MCF 10A (cell line): Measurements from ENCODE around the gene TPST1. TPM values are rescaled to one million over a fixed set of nuclear protein-coding genes. Genes with fewer than 3 reads are reported as not detected.

Experiments used
- BruUV-seq: library from RNA; stranded (reverse); fragments of 400-500 nt; replicated peaks from 2 replicates; lab custom pipeline; 2021; lab: Mats Ljungman, UMichigan
- CTCF ChIA-PET: fragments of 300-600 bp; sonication (Branson Sonifier 250); formaldehyde crosslinking; extraction: SDS; loops from one replicate; lab custom pipeline; 2021; ENCODE audit warnings: antibody characterized with exemption, inconsistent platforms; lab: Yijun Ruan, JAX
- POLR2A ChIA-PET: fragments of 300-600, 350-650 bp; sonication (Branson Sonifier 250); formaldehyde crosslinking; extraction: SDS; loops from one replicate; lab custom pipeline; 2020; ENCODE audit warnings: antibody characterized with exemption, inconsistent platforms; lab: Yijun Ruan, JAX
- DNase-seq: peaks from one replicate; pipeline ENCODE4 v3.0.0-alpha.2; 2018; ENCODE audit not compliant: unreplicated experiment
- H3K27ac Mint-ChIP-seq: one replicate; pipeline ENCODE4 v1.8.0; 2022; ENCODE audit warnings: mild to moderate bottlenecking, low read depth, mixed read lengths; ENCODE audit not compliant: unreplicated experiment
- H3K27me3 Mint-ChIP-seq: one replicate; pipeline ENCODE4 v1.8.0; 2022; ENCODE audit warnings: mixed read lengths; ENCODE audit not compliant: insufficient read depth, unreplicated experiment
- H3K36me3 Mint-ChIP-seq: one replicate; pipeline ENCODE4 v1.8.0; 2022; ENCODE audit warnings: mild to moderate bottlenecking, moderate library complexity, mixed read lengths; ENCODE audit not compliant: insufficient read depth, unreplicated experiment
- H3K4me1 Mint-ChIP-seq: one replicate; pipeline ENCODE4 v1.8.0; 2022; ENCODE audit warnings: mixed read lengths; ENCODE audit not compliant: insufficient read depth, unreplicated experiment
- H3K4me3 Mint-ChIP-seq: one replicate; pipeline ENCODE4 v1.8.0; 2022; ENCODE audit warnings: mild to moderate bottlenecking, moderate library complexity, mixed read lengths; ENCODE audit not compliant: unreplicated experiment
- H3K9me3 Mint-ChIP-seq: one replicate; pipeline ENCODE4 v1.8.0; 2022; ENCODE audit warnings: mixed read lengths; ENCODE audit not compliant: unreplicated experiment
- CTCF ChIP-seq: fragments of 200-600 bp; IDR thresholded peaks from one replicate; pipeline ENCODE4 v1.8.0; 2022; ENCODE audit warnings: antibody characterized with exemption, mild to moderate bottlenecking; ENCODE audit not compliant: unreplicated experiment
- intact Hi-C: fragments of 100-400 bp; cut with micrococcal nuclease; formaldehyde crosslinking; loops from 2 replicates; pipeline ENCODE4 v1.14.1; 2022
- total RNA-seq: library from RNA; stranded (reverse); gene quantifications from 2 replicates; pipeline ENCODE4 v1.2.3, GENCODE V29; 2022

The TPST1 gene
- total RNA-seq, 1 experiment from 2014 or later = 3.2 TPM

DNA sequence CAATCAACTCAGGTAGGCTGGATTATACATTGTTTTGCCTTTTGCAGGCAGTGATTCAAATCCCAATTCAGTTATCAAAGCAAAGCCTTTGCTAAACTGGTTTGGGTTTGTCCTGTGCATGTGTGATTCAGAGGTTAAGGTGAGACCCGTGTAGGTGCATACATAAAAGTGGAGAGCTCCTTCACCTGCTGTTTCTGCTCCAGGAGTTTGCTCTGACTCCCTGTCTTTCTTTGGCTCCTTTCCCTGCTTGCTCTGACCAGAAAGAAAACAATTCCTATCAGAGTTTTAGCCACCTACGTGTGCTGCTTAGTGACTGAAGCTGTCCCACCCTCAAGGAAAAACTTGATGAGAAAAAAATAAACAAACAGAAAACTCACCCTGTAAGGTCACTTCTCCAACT lies 101.1 kb downstream of the TPST1 start:
- no peak overlapping the region for H3K27ac Mint-ChIP-seq
- no TSS peak for BruUV-seq
- H3K4me1 Mint-ChIP-seq = peaks cover 13% of the 10 kb centered on the region
- intact Hi-C loops = no loop called here
- DNase-seq = no peak
- POLR2A ChIA-PET = interaction anchor here (1.2 to 1.3 kb wide), 2 partner anchors 8 to 11 kb away, joined by 3 to 7 read pairs; no protein-coding TSS in a partner anchor
- TF ChIP-seq CTCF = no peak
- no peaks in the 10 kb centered on the region for H3K36me3 Mint-ChIP-seq
- no peaks in the 10 kb centered on the region for H3K9me3 Mint-ChIP-seq
- CTCF ChIA-PET = no interaction called here
- H3K27me3 Mint-ChIP-seq = no peaks in the 10 kb centered on the region
- H3K4me3 Mint-ChIP-seq = no peak overlapping the region

DNA sequence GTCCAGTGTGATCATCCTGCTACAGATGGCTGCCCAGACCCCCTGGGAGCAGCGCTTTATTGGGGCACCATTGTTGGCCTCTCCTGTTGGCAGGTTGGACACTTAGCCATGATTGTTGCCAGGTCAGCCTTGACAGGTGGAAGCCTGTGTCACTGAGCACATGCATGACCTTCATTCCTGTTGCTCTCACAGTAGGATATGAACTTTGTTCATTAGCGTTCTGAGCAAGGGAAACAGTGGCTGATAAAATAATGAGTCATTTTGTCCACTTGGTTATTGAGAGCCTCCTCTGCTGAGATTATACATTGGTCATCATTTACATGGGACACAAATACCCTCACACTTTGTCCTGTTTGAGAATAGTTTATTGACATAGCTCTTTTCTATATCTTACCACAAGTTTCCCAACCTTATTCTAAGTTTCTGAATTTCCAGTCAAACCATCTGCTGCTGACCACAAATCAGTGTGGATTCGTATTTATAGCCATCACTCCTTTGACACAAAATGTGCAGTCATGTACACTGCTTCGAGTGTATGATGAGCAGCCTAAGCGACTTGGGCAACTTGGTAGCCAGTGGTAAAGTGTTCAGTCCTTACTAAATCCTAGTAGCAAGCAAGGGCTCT lies 102.6 kb downstream of the TPST1 start:
- POLR2A ChIA-PET = no interaction called here
- H3K4me1 Mint-ChIP-seq = peaks cover 12% of the 10 kb centered on the region

GRCh38 chr7:66308411-66308810 lies 103.3 kb downstream of the TPST1 start:
- Mint-ChIP-seq H3K36me3 (no peaks in the 10 kb centered on the region), H3K9me3 (no peaks in the 10 kb centered on the region), H3K27ac (no peak overlapping the region), H3K4me3 (no peak overlapping the region), H3K27me3 (no peaks in the 10 kb centered on the region), H3K4me1 (peaks cover 7% of the 10 kb centered on the region)
- POLR2A ChIA-PET = interaction anchor here (1.1 kb wide), 1 partner anchor 9 kb away, joined by 3 read pairs; no protein-coding TSS in a partner anchor
- DNase-seq = no peak
- CTCF ChIA-PET = interaction anchor here (1.0 kb wide), 1 partner anchor 154 kb away, joined by 3 read pairs; no protein-coding TSS in a partner anchor
- BruUV-seq = no TSS peak
- intact Hi-C loops = no loop called here
- TF ChIP-seq CTCF = no peak

More for the DNA sequence above, 102.6 kb downstream of the TPST1 start:
- Mint-ChIP-seq H3K9me3 (no peaks in the 10 kb centered on the region), H3K4me3 (no peak overlapping the region), H3K27ac (no peak overlapping the region), H3K27me3 (no peaks in the 10 kb centered on the region), H3K36me3 (no peaks in the 10 kb centered on the region)
- intact Hi-C loops = no loop called here
- no peak for TF ChIP-seq CTCF
- no TSS peak for BruUV-seq
- CTCF ChIA-PET = interaction anchor here (1.0 kb wide), 1 partner anchor 154 kb away, joined by 3 read pairs; no protein-coding TSS in a partner anchor
- DNase-seq = no peak

DNA sequence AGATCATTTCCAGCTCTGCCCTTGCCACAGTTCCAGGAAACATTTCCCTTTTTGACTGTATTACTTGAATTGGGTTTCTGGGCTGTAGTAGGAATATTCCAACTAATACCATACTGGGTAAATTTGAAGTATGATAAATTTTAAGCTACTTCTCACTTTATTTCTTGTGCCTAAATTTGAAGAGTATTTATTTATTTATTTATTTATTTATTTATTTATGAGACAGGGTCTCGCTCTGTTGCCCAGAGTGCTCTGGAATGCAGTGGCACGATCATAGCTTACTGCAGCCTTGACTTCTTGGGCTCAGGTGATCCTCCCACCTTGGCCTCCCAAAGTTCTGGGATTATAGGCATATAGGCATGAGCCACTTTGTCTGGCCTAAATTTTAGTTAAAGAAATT lies 105.5 kb downstream of the TPST1 start:
- Mint-ChIP-seq H3K27me3 (no peaks in the 10 kb centered on the region), H3K36me3 (peaks cover 6% of the 10 kb centered on the region), H3K4me3 (no peak overlapping the region), H3K9me3 (no peaks in the 10 kb centered on the region), H3K4me1 (peaks cover 7% of the 10 kb centered on the region), H3K27ac (no peak overlapping the region)
- CTCF ChIA-PET = interaction anchor here (0.6 to 0.7 kb wide), 2 partner anchors 13 to 243 kb away, joined by 3 read pairs; no protein-coding TSS in a partner anchor
- POLR2A ChIA-PET = interaction anchor here (0.8 kb wide), 1 partner anchor 8 kb away, joined by 3 read pairs; no protein-coding TSS in a partner anchor
- no peak for TF ChIP-seq CTCF
- DNase-seq = no peak
- intact Hi-C loops = no loop called here
- no TSS peak for BruUV-seq
